ENCODE measurements around the gene MACIR.

Gene MACIR

DNA sequence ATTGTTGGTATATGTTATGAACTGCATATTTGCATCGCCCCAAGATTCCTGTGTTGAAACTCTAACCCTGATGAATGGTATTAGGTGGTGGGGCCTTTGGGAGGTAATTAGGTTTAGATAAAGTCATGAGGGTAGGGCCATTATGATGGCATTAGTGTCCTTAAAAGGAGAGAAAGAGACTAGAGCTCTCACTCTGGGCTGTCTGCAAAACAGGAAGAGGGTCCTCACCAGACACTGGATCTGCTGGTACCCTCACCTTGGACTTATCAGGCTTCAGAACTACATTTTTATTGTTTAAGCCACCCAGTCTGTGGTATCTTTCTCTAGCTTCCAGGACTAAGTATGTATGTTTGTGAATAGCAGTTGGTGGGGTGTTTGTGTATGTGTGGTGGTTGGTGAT, 68.9 kb downstream of the MACIR start:
- no peak for DNase-seq (ENCODE audit: low spot score)
- no peak for TF ChIP-seq CTCF (IDR thresholded peaks at IDR 0.05; ENCODE audit: extremely low read depth, missing control alignments)

DNA sequence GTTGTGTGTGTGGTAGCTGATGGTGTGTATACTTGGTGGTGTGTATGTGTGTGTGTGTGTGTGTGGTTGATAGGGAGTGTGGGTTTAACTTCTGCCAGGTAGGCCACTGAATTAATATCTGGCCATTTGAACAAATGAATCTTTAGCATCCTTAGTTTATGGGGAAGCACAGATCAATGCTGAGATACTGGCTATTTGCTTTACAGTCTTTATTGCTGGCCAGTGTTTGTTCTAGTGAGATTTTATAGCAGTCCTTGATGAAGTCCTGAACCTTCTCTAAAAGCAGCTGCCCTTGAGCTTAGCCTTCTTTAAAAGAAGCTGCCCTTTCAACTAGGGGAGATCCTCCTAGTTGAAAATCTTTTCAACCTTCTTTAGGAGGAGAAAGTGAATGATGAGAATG, 69.3 kb downstream of the MACIR start:
- no peak for DNase-seq (ENCODE audit: low spot score)
- TF ChIP-seq CTCF (IDR thresholded peaks at IDR 0.05; ENCODE audit: extremely low read depth, missing control alignments): no peak
